HCT116 (cell line): ENCODE measurements around the gene FAM181A.

ENCODE experiments used
- CTCF ChIP-seq, 3 experiments: fragments of 200-600 bp in 1 of 3; sonication (generic) in 1 of 3; IDR thresholded peaks in 2 of 3; conservative IDR thresholded peaks in 1 of 3; 2 replicates each; pipeline ENCODE4 v1.5.1; 2012 to 2017; ENCODE audit warnings: low read depth in 2 of 3, low read length in 2 of 3, antibody characterized with exemption in 1 of 3, borderline replicate concordance in 1 of 3, control low read depth in 1 of 3, mild to moderate bottlenecking in 1 of 3, mixed read lengths in 1 of 3, mixed run types in 1 of 3, moderate library complexity in 1 of 3; ENCODE audit not compliant: insufficient read depth in 1 of 3
- EZH2 ChIP-seq: fragments of 200-600 bp; sonication (generic); IDR thresholded peaks from 2 replicates; pipeline ENCODE4 v1.6.1; 2017; ENCODE audit warnings: antibody characterized with exemption, mixed run types
- MAX ChIP-seq: IDR thresholded peaks from 2 replicates; pipeline ENCODE4 v1.6.1; 2012
- RAD21 ChIP-seq: IDR thresholded peaks from 2 replicates; pipeline ENCODE4 v1.6.1; 2012; ENCODE audit warnings: low read depth, mild to moderate bottlenecking
- YY1 ChIP-seq: IDR thresholded peaks from 2 replicates; pipeline ENCODE4 v1.6.1; 2011; ENCODE audit warnings: low read length, low read depth, moderate library complexity, mild to moderate bottlenecking; ENCODE audit not compliant: insufficient replicate concordance; ENCODE audit errors: extremely low read depth
- ZFX ChIP-seq: fragments of 450-650 bp; IDR thresholded peaks from 2 replicates; pipeline ENCODE4 v1.6.1; 2017
- ZNF274 ChIP-seq: fragments of 200-500 bp; sonication (Bioruptor generic); IDR thresholded peaks from 2 replicates; pipeline ENCODE4 v1.6.1; 2014; ENCODE audit warnings: mild to moderate bottlenecking, low read depth, low read length, inconsistent platforms

GRCh38 chr14:93951635-93952540 is 24.7 kb downstream of the FAM181A start:
- TF ChIP-seq ZFX (no peak), RAD21 (no peak), CTCF (IDR thresholded peaks at IDR 0.05 in 2 of 3, conservative IDR thresholded peaks at IDR 0.05 in 1 of 3; ENCODE audit: borderline replicate concordance in 1 of 3, insufficient read depth in 1 of 3, low read depth in 2 of 3, low read length in 2 of 3) (no peak), EZH2 (no peak), YY1 (no peak), ZNF274 (no peak), MAX (no peak)
